Mucosa of gallbladder (tissue), 1 donor: ENCODE data around the gene RBM18. TPM values are rescaled to one million over a fixed set of nuclear protein-coding genes. Genes with fewer than 3 reads are reported as not detected.

Experiments used
- DNase-seq: peaks from one replicate; pipeline ENCODE4 v3.0.0-alpha.2; 2020; ENCODE audit warnings: low spot score
- total RNA-seq: library from RNA; stranded (reverse); gene quantifications from one replicate; pipeline ENCODE4 v1.2.1, GENCODE V29; 2021
- donor health status: DM: no; HTN: no; CAD: no.

The RBM18 gene
- total RNA-seq, 1 donor from 2014 or later, result 21.3 TPM

- no peak for DNase-seq
Observed at GRCh38 chr9:122258886-122259415, 5.7 kb downstream of the RBM18 start.

DNA sequence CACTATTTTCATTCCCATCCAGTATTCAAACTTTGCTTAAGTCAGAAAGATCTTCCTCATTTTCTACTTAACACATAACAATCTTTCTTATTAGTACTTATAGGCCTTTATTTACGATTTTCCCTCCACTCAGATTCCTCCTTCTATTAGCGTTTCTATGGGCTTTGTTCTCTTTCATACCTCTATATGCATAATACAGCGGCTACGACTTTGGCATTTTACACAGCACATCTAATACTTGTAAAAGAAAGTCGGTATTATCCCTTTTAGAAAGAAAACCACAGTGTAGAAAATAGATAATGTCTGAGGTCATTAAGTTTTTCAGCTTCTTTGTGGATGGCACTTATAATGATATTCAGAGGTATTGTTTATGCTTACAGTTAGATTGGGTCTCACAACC is 8.4 kb downstream of the RBM18 start:
- DNase-seq, result no peak

DNA sequence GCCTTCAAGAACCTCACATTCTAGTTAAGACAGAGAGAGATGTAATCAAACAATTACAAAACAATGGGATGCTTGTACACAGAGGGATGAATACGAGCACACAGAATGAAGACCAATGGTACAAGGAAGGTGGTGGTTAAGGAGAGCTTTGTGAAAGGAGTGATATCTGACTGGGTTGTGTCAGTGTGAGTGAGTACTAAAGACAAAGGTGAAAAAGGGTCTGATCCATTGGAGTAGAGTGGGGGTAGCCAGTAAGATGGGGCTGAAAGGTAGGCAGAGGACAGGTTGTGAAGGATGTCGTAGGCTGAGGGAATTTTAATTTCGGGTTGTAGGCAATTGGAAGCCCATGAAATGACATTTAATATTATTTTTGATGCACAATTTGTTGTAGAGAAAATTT is 9.9 kb downstream of the RBM18 start:
- no peak for DNase-seq

GRCh38 chr9:122252796-122253195 is 11.8 kb downstream of the RBM18 start:
- no peak for DNase-seq

GRCh38 chr9:122251351-122251750 is 13.3 kb downstream of the RBM18 start:
- no peak for DNase-seq

- no peak for DNase-seq
Observed at GRCh38 chr9:122248448-122248865, 16.2 kb downstream of the RBM18 start.

DNA sequence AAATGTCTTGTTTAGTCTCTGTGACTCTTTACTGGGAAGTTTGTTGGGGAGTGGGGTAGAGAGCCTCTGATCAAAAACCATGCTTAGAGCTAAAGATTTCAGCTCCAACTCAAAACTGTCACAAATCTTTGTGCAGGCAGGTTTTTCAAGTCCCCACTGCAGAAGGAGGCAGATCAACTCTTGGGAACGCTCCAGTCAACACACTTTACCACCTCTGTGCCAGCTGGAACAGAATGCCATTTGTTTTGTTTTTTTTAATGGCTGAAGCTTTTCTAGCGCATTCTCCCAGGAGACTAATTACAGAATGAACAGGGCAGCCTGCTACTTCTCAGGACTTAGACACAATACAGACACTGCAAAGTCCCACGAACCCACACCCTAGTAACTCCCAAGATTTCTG is 18.0 kb downstream of the RBM18 start:
- no peak for DNase-seq

GRCh38 chr9:122244349-122244748 is 20.3 kb downstream of the RBM18 start:
- no peak for DNase-seq

DNA sequence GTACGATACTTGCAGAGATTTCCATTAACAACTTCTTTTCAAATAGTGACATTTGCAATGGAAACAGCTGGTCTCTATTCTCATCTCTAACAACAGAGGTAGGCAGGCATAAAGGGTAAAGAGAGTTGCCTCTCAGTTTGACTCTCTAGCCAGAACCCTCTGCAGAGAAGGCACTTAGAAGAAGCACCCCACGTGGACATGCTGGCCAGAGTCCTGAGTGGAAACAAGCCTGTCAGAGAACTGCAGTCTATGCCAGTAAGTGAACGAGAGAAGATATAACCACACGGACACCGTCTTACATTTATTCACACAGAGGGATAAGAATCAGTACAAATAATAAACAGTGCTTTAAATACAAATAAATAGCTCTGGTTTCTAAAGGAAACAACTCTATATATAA is 24.9 kb downstream of the RBM18 start:
- peak; percentile 30 for DNase-seq

DNA sequence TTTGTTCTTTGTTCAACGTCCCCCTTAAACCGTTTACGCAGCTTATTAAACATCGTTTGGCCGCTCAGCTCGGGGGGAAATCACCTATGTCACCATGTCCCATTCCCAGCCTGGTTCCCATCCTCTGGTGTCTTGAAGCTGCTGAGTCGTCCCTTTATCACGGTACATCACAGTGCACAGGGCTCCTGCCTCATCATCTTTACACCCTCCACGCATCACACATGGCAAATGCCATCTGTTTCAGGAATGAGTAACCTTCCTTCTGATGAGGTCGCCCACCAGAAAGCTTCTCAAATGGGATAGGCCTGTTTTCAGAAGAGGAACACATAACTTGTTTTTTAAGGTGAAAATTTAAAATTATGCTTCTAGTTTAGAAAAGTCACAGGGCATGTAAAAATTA is 28.0 kb downstream of the RBM18 start:
- DNase-seq, result no peak

GRCh38 chr9:122234022-122234748 is 30.5 kb downstream of the RBM18 start:
- DNase-seq, result no peak

DNA sequence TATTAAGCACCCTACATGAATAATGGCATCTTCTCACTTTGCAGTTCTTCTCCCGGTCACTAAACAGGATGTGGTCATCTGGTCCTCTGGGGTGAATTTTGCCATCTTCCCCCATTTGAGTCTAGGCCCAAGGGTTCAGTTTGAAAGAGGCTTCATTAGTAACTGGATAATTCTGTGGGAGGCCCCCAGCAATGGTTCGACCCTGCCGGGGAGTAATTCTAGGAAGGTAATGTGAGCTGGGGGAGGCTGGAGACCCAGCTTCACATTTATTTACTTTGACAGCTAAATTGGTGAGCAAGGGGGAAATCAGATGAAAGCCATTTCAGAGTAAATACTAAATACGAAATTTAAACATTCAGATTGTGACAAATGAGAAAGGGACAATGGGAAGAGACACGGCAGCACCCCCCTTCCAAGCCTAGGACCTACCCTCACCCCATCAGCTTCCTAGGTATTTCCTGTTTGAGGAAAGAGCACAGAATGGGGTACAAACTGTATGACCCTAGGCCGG is 31.8 kb downstream of the RBM18 start:
- DNase-seq, result no peak

DNA sequence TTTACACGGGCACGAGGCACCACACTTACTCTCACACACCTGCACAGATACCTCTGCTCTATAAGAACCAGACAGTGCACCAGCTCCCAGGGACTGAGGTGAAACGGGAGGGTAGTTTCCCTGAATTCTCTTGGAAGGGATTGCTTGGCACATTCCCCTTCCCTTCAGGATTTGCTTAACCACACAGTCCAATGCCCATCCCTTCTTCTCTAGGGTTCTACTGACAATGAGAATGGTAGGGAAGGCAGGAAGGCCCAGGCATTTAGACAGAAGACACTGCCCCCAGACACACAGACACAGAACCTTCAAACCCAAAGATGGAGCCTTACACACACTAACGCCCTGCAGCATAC is 35.2 kb downstream of the RBM18 start:
- no peak for DNase-seq

- DNase-seq, result no peak
Observed at GRCh38 chr9:122228568-122229484, 35.8 kb downstream of the RBM18 start, which contains the start of gene LHX6. LHX6 (minus strand) TSS chr9:122228957; CDS start chr9:122228740, 217 bp downstream.

DNA sequence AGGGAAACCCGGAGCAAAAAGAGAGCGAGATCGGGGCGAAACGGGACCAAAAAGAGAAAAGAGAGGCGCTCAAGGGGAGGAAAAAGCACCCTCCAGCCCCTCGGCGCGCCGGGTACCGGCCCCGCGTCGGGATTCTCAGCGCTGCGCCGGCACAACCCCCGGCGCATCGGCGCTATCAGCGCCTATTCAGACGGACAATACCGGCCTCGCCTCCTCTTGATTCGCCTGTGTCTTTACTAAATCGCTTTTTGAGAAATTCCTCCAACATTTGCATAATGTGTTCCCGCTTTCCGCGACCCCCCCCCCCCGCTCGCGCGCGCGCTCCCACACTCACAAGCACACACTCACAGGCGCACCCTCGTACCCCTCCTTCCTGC is 36.5 kb downstream of the RBM18 start:
- no peak for DNase-seq

DNA sequence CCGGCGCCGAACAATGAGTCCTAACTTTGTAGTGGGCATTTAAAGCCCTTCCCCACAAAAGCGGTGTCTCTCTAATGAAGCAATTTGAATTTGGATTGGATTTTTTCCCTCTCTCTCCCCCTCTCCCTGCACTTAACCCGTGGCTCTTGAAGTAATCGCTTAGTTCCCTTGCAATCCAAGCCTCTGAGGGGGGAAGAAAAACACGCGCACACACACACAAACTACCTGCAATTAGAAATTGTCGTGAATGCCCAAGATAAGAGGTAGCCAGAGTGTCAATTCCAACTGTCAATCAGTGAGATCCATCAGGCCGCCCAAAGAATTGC is 37.1 kb downstream of the RBM18 start:
- DNase-seq, result no peak

DNA sequence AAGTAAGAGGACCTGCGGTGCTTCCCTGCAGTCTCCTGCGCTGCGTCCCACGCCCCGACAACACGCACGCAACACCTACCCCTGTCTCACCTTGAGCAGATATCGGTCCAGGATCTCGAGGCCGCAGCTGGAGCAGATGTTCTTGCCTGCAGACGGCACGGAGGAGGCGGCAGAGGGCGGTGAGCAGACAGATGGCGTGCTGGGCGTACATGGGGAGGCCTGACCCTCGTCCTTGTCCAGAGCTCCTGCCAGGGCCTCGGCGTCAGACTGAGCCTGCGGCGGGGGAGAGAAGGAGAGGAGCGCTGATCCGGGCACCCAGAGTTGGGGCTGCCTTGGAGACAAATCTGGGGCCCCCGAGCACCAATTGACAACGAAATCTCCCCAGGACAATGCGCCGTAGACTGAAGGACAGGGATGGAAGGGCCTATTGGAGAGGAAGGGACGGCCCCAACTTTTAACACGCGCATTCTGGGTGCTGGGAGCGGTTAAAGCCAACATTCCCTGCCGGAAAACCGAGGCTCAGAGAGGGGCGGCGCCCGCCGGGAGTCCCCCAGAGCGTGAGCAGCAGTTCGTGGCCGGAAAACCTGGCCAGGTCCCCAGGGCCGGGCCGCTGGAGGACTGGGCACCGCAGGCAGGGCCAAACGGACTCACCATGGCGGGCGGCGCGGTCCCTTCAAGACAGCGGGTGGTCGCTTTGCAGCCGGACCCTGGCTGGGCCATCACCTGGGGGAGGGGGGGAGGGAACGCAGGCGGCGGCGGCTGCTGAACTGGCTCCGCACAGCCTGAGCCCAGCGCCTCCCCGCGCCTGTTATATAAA is 37.7 kb downstream of the RBM18 start:
- no peak for DNase-seq

GRCh38 chr9:122226142-122226757 is 38.4 kb downstream of the RBM18 start:
- no peak for DNase-seq

DNA sequence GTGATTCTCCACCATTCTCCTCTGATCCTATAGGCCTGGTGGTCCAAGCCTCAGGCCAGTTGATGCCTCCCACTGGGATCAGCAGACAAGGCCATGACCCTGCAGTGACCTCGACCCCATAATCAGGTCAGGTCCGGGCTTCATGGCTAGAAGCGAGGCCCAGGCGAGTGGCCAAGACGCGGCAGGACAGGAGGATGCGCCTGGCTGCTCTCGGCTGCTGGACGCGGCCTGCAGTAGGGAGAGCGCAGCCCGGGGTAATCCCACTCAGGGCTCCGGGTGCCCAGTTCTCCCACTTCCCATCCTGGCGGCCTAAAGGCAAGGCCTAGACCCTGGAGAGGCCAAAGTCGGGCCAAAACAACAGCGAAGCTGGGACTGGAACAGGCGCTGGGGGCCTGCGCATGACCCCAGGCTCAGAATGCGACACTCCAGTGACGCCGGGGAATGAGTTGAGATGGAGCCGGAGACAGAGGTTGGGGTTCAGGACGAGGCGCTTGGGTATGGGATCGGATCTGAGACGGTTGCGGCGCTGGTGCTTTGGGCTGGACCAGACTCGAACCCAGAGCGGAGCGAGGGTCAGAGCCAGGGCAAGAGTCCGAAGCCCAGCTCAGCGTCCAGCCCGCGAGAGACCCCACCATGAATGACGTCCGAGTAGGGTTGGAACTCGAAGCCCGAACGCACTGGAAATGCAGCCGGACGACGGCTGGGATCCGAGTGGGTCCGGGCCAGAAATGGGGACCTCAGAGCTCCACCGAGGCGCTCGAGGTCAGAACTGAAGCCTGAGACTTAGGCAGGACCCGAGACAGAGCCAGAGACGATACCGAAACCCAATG is 39.1 kb downstream of the RBM18 start:
- DNase-seq, result no peak

DNA sequence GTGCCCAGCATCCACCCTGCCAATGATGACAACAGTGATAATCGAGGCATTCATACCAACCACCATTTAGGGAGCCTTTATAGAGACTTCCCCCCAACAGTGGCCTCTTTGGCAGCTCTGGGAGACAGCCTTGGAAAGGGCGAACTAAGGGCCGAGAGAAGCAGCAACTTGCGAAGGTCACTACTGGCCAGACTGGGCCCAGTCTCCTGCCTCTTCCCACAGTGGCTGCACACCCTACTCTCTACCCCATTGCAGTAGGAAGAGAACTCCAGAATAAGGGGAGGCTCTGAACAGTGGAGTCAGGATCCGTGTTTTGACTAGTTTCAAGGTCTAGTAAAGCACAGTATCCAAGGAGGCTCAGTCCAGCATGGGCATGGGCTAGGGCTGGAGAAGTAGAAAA is 41.2 kb downstream of the RBM18 start:
- no peak for DNase-seq

- no peak for DNase-seq
Observed at GRCh38 chr9:122222791-122223190, 41.8 kb downstream of the RBM18 start.
